Testis (tissue), 3 donors: ENCODE data around the gene CDH23. TPM values are rescaled to one million over a fixed set of nuclear protein-coding genes. Genes with fewer than 3 reads are reported as not detected.

Experiments
- DNase-seq: peaks from one replicate; pipeline ENCODE4 v3.0.0-alpha.2; 2019
- H3K27ac ChIP-seq, 2 donors: fragments of 200-600 bp; sonication (generic); one replicate each; pipeline ENCODE4 v1.5.1; 2019
- H3K27me3 ChIP-seq: fragments of 200-600 bp; sonication (generic); one replicate; pipeline ENCODE4 v1.5.1; 2019
- H3K36me3 ChIP-seq: fragments of 200-600 bp; sonication (generic); one replicate; pipeline ENCODE4 v1.5.1; 2017; ENCODE audit warnings: low read depth; ENCODE audit errors: missing control alignments
- H3K4me1 ChIP-seq: fragments of 200-600 bp; sonication (generic); one replicate; pipeline ENCODE4 v1.5.1; 2019
- H3K4me3 ChIP-seq, 2 donors: fragments of 200-600 bp; sonication (generic); one replicate each; pipeline ENCODE4 v1.5.1; 2017 to 2019
- H3K9me3 ChIP-seq: fragments of 200-600 bp; sonication (generic); one replicate; pipeline ENCODE4 v1.5.1; 2017
- POLR2A ChIP-seq: fragments of 450-650 bp; IDR thresholded peaks from one replicate; pipeline ENCODE4 v1.6.1; 2017; ENCODE audit warnings: antibody characterized with exemption, mild to moderate bottlenecking, moderate library complexity
- WGBS, 2 donors: methylation state at CpG; one replicate each; pipeline ENCODE4 v1.1.5; 2018; 5-methylcytosine and 5-hydroxymethylcytosine counted together
- intact Hi-C: fragments of 100-400 bp; cut with DNase I; formaldehyde crosslinking; loops from one replicate; pipeline ENCODE4 v1.15.1; 2023; ENCODE audit warnings: low total_unique reads
- polyA plus RNA-seq: library from polyadenylated mRNA; stranded (reverse); fragments of 350-450 nt; fragmentation: Illumina TruSeq; extraction: RNeasy Lipid Tissue Mini Kit (QIAGEN cat#74804); gene quantifications from one replicate; pipeline ENCODE4 v1.2.3, GENCODE V29; 2014; ENCODE audit warnings: low read depth, low replicate concordance; ENCODE audit not compliant: insufficient read depth
- total RNA-seq, 2 donors: library from RNA; depleted of rRNA; stranded (reverse); fragments of >200 nt; gene quantifications; one replicate each; pipeline ENCODE4 v1.2.3, GENCODE V29; 2016
- TF ChIP-seq, protein P1 (sequence below), 3 experiments: fragments of 450-650 bp in 2 of 3; fragments of 200-600 bp in 1 of 3; sonication (generic) in 1 of 3; IDR thresholded peaks; one replicate each; pipeline ENCODE4 v1.5.1; 2016 to 2019; ENCODE audit warnings: antibody characterized with exemption in 3 of 3, mild to moderate bottlenecking in 2 of 3, moderate library complexity in 1 of 3

CDH23 gene
- total and polyA plus RNA-seq, 3 donors from 2014 or later = 29.8 to 125 (median 81.7) TPM

GRCh38 chr10:71392292-71392691 lies 4.4 kb upstream of the CDH23 start:
- H3K4me1 ChIP-seq = no peaks in the 10 kb centered on the region
- H3K9me3 ChIP-seq = no peaks in the 10 kb centered on the region
- no peaks in the 10 kb centered on the region for H3K27me3 ChIP-seq
- TF ChIP-seq, protein P1, sequence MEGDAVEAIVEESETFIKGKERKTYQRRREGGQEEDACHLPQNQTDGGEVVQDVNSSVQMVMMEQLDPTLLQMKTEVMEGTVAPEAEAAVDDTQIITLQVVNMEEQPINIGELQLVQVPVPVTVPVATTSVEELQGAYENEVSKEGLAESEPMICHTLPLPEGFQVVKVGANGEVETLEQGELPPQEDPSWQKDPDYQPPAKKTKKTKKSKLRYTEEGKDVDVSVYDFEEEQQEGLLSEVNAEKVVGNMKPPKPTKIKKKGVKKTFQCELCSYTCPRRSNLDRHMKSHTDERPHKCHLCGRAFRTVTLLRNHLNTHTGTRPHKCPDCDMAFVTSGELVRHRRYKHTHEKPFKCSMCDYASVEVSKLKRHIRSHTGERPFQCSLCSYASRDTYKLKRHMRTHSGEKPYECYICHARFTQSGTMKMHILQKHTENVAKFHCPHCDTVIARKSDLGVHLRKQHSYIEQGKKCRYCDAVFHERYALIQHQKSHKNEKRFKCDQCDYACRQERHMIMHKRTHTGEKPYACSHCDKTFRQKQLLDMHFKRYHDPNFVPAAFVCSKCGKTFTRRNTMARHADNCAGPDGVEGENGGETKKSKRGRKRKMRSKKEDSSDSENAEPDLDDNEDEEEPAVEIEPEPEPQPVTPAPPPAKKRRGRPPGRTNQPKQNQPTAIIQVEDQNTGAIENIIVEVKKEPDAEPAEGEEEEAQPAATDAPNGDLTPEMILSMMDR (IDR thresholded peaks at IDR 0.05) = no peak
- no peak for TF ChIP-seq POLR2A
- H3K4me3 ChIP-seq = no peak overlapping the region
- DNase-seq = no peak
- intact Hi-C loops = loop anchor here (10.0 kb wide), 1 partner anchor 423 kb away; no protein-coding TSS in a partner anchor
- no peak overlapping the region for H3K27ac ChIP-seq
- WGBS, 2 donors = 50 to 52% methylated on average over 1 of the region's 1 CpG
- H3K36me3 ChIP-seq = no peaks in the 10 kb centered on the region

DNA sequence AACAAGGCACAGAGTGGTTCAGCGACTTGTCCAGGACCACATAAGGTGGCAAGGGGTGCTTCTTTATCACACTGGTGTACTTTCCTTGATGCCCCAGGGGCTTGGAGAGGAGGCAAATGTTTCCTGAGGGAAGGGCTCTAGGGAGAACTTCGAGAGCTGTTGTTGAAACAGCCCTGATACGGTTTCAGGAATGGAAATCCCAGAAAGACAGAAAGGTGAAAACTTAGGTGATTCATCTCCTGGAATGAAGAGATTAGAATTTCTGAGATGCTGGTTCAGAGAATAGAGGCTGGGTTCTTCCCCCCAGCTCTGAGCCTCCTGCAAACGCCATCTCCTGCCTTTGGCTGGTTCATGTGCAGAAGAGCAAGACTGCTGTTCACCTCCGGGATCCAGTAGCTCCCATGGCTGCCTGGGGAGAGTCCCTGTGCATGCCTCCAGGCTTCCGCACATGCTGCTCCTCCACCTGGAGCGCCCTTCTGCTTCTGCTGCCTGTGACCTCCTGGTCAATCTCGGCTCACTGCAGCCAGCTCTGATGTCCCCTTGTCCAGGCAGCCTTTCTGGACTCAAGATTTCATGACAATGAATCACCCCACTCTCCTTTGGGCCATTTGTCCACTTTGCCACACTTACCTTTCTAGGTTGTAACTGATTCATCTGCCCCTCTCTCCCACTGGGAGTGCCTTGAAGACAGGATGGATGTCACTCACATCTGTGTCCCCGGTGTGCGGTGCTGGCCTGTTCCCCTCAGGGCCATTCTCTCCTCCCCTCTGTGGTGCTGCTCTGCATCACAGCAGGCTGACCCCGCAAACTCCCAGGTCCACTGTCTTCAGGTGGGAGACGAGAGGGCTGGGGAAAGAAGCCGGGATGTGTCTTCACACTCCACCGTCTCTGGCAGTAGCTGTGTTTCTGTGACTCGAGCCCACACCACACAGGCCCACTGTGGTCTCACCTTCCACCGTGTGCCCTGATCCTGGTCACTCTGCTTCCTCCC lies 3.6 kb upstream of the CDH23 start:
- Histone ChIP-seq H3K4me3 (no peak overlapping the region), H3K9me3 (no peaks in the 10 kb centered on the region), H3K4me1 (peaks cover 4% of the 10 kb centered on the region), H3K36me3 (no peaks in the 10 kb centered on the region), H3K27ac (no peak overlapping the region), H3K27me3 (no peaks in the 10 kb centered on the region)
- TF ChIP-seq, protein P1 (IDR thresholded peaks at IDR 0.05) = no peak
- no peak for TF ChIP-seq POLR2A
- WGBS, 2 donors = 85 to 90% methylated on average over 15 to 16 of the region's 16 CpGs
- DNase-seq = no peak
- intact Hi-C loops = loop anchor here (10.0 kb wide), 1 partner anchor 422 kb away; no protein-coding TSS in a partner anchor

DNA sequence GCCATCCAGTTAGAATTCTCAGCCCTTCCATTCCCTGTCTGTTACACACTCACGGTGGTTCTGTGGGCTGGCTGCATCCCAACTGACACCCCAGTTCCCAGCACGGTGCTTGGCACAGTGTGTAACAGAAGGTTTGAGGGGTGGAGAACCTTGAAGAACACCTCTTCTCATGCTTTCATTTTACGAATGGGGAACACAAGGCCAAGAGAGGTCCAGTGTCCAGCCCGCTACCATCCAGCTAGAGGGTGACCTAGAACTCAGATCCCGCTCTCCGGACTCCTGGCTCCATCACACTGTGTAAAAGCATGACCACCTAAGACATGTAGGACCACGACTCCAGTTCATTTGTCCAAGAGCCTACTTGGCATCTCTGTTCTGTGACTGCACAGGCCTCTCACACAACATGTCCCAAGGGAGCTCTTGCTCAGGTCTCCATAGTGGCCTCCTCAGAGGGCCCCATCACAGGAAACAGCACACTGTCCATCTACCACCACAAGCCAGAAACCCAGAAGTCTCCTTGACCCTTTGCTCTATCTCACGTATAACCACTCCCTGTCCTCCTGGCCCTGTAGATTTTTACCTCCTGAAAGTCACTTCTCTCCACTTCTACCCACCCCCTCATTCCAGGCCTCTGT lies 2.8 kb upstream of the CDH23 start:
- Histone ChIP-seq H3K27ac (no peak overlapping the region), H3K36me3 (no peaks in the 10 kb centered on the region), H3K27me3 (no peaks in the 10 kb centered on the region), H3K9me3 (no peaks in the 10 kb centered on the region), H3K4me3 (no peak overlapping the region), H3K4me1 (peaks cover 9% of the 10 kb centered on the region)
- TF ChIP-seq, protein P1 (IDR thresholded peaks at IDR 0.05) = no peak
- no peak for TF ChIP-seq POLR2A
- intact Hi-C loops = loop anchor here (10.0 kb wide), 1 partner anchor 421 kb away; no protein-coding TSS in a partner anchor
- no peak for DNase-seq
- WGBS, 2 donors = 90% methylated on average over 7 to 8 of the region's 8 CpGs

DNA sequence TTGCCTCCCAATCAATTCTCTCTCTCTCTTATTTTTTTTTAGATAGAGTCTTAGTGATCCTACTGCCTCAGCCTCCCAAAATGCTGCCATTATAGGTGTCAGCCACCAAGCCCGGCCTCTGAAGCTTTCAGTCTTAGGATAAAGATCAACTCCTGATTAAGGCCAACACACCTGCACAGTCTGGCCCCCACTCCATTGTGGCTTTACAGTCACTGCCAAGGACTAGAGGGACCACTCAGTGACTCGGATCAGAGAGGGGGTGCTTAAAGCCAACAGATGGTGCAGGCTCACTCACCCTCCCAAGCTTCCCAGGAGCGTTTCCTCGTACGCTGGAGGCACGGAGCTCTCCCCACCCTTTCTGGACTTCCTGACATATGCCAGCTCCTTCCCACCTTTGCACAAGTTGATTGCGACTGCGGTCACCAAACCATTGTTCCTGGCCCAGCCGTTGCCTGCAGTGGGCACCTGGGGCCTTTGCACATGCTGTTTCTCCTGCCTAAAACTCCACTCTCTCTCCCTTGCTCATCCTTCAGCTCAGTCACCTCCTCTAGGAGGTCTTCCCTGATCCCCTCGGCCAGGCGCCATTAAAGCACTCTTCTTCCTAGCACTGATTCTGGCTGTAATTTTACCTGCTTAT lies 1.7 kb upstream of the CDH23 start:
- no peaks in the 10 kb centered on the region for H3K36me3 ChIP-seq
- 90 to 94% methylated on average over 11 of the region's 11 CpGs for WGBS, 2 donors
- no peaks in the 10 kb centered on the region for H3K9me3 ChIP-seq
- no peaks in the 10 kb centered on the region for H3K27me3 ChIP-seq
- TF ChIP-seq, protein P1 (IDR thresholded peaks at IDR 0.05) = no peak
- no peak for TF ChIP-seq POLR2A
- intact Hi-C loops = loop anchor here (5.0 to 10.0 kb wide), 2 partner anchors 177 to 420 kb away; no protein-coding TSS in a partner anchor
- H3K4me3 ChIP-seq = no peak overlapping the region
- no peak for DNase-seq
- no peak overlapping the region for H3K27ac ChIP-seq
- peaks cover 11% of the 10 kb centered on the region for H3K4me1 ChIP-seq
